Pancreas (tissue), 10 donors: ENCODE data around the gene CHD2. TPM values are rescaled to one million over a fixed set of nuclear protein-coding genes. Genes with fewer than 3 reads are reported as not detected.

ENCODE experiments used
- ATAC-seq, 4 donors: fragments of 200-7000 bp; cut with Tn5 transposase; one replicate each; pipeline versions ENCODE4 v1.8.0 to v1.9.1; 2020; ENCODE audit warnings: mild to moderate bottlenecking in 4 of 4, moderate library complexity in 4 of 4
- DNase-seq, 6 donors: peaks; one replicate each; pipeline ENCODE4 v3.0.0-alpha.2; 2020
- FAIRE-seq: peaks from 2 replicates; lab custom pipeline; 2012; peaks lifted over from hg19 to GRCh38; lab: Jason Lieb, UNC
- H3K27ac ChIP-seq, 4 donors: fragments of 200-600 bp; sonication (generic); 1 replicate in 3 of 4; 2 replicates in 1 of 4; pipeline versions ENCODE4 v1.5.0 to v1.8.0; 2020
- H3K27me3 ChIP-seq, 4 donors: fragments of 200-600 bp; one replicate each; pipeline ENCODE4 v1.8.0; 2021
- H3K36me3 ChIP-seq, 3 donors: fragments of 200-600 bp; sonication (generic) in 1 of 3; one replicate each; pipeline versions ENCODE4 v1.5.0 to v1.8.0; 2020 to 2021
- H3K4me1 ChIP-seq, 3 donors: fragments of 200-600 bp; one replicate each; pipeline ENCODE4 v1.8.0; 2021
- H3K4me3 ChIP-seq, 4 donors: fragments of 200-600 bp; sonication (generic) in 2 of 4; one replicate each; pipeline versions ENCODE4 v1.5.0 to v1.8.0; 2020 to 2021
- H3K9me3 ChIP-seq, 4 donors: fragments of 200-600 bp; one replicate each; pipeline ENCODE4 v1.8.0; 2021
- CTCF ChIP-seq, 4 donors: fragments of 200-600 bp; sonication (generic) in 3 of 4; IDR thresholded peaks; one replicate each; pipeline versions ENCODE4 v1.5.0 to v1.8.0; 2021; ENCODE audit warnings: antibody characterized with exemption in 4 of 4
- WGBS, 2 donors: extraction: QIAGEN DNeasy Blood & Tissue Kit; methylation state at CpG; one replicate each; pipeline ENCODE4 v1.1.7; 2013; 5-methylcytosine and 5-hydroxymethylcytosine counted together
- intact Hi-C, 3 donors: fragments of 100-400 bp; cut with DNase I; formaldehyde crosslinking; loops; one replicate each; pipeline versions ENCODE4 v1.11.1 to v1.14.2; 2022
- polyA plus RNA-seq, 2 donors: library from polyadenylated mRNA; stranded (reverse); fragments of 200-250 nt; gene quantifications; one replicate each; pipeline ENCODE4 v1.2.3, GENCODE V29; 2013
- total RNA-seq, 6 donors: library from RNA; stranded (reverse); fragmentation: NEBNext Ultra II Directional in 4 of 6; extraction: Animal tissue kit (Norgen Biotek cat#: 25700) in 4 of 6; gene quantifications; one replicate each; pipeline versions ENCODE4 v1.2.1 to v1.2.4, GENCODE V29; 2021 to 2023
- donor health status: healthy with polysubstance abuse.
- donor health status: DM: no; HTN: no; CAD: no; lungs with moderate emphysema.
- donor health status: DM: no; HTN: no; CAD: no.
- donor health status: control.
- donor health status: control.
- donor health status: Bipolar disorder and iron deficiency.
- donor health status: DM: yes; HTN: yes; CAD: no.
- donor health status: DM: no; HTN: no; CAD: no.
- donor health status: DM: no; HTN: no; CAD: no.
- donor health status: DM: yes; HTN: yes; CAD: no.

Gene CHD2
- total and polyA plus RNA-seq, 8 donors: 27.7 to 86.3 (median 44.0) TPM

- Histone ChIP-seq H3K4me1 (peaks cover 25 to 45% (median 39%) of the 10 kb centered on the region in 3 donors), H3K27me3 (no peaks in the 10 kb centered on the region), H3K9me3 (no peaks in the 10 kb centered on the region), H3K36me3 (peaks cover 4 to 23% (median 9%) of the 10 kb centered on the region in 3 donors), H3K27ac (peak overlapping the region in 2 of 4 donors; percentile 100), H3K4me3 (peak overlapping the region in 2 of 4 donors; percentile 5 to 83)
- intact Hi-C loops: no loop called here
- FAIRE-seq: no peak
- TF ChIP-seq CTCF (IDR thresholded peaks at IDR 0.05): no peak
- 8 to 15% methylated on average over 3 of the region's 3 CpGs for WGBS, 2 donors
- no peak for DNase-seq
- ATAC-seq: no peak
Measured at GRCh38 chr15:92887869-92888268, 12.3 kb upstream of the CHD2 start.

- H3K9me3 ChIP-seq: no peaks in the 10 kb centered on the region
- H3K27me3 ChIP-seq: no peaks in the 10 kb centered on the region
- 80 to 86% methylated on average over 5 of the region's 5 CpGs for WGBS, 2 donors
- peaks cover 25 to 45% (median 39%) of the 10 kb centered on the region in 3 donors for H3K4me1 ChIP-seq
- intact Hi-C loops: no loop called here
- no peak overlapping the region for H3K4me3 ChIP-seq
- no peak for TF ChIP-seq CTCF (IDR thresholded peaks at IDR 0.05)
- peaks cover 4 to 36% (median 25%) of the 10 kb centered on the region in 3 donors for H3K36me3 ChIP-seq
- peak overlapping the region in 1 of 4 donors; percentile 100 for H3K27ac ChIP-seq
- ATAC-seq (no peak), DNase-seq (no peak), FAIRE-seq (no peak)
Measured at GRCh38 chr15:92889390-92890107, 10.6 kb upstream of the CHD2 start.

- Histone ChIP-seq H3K36me3 (peaks cover 4 to 36% (median 20%) of the 10 kb centered on the region in 3 donors), H3K4me3 (no peak overlapping the region), H3K27ac (peak overlapping the region in 1 of 4 donors; percentile 24), H3K4me1 (peaks cover 18 to 48% (median 45%) of the 10 kb centered on the region in 3 donors), H3K9me3 (no peaks in the 10 kb centered on the region), H3K27me3 (no peaks in the 10 kb centered on the region)
- intact Hi-C loops: no loop called here
- DNase-seq (no peak), ATAC-seq (no peak), FAIRE-seq (no peak)
- TF ChIP-seq CTCF (IDR thresholded peaks at IDR 0.05): no peak
- 41 to 45% methylated on average over 3 of the region's 3 CpGs for WGBS, 2 donors
Measured at GRCh38 chr15:92891533-92892200, 8.5 kb upstream of the CHD2 start.

GRCh38 chr15:92892201-92892555 is 7.9 kb upstream of the CHD2 start:
- intact Hi-C loops: no loop called here
- Histone ChIP-seq H3K4me3 (no peak overlapping the region), H3K4me1 (peaks cover 18 to 48% (median 46%) of the 10 kb centered on the region in 3 donors), H3K27me3 (no peaks in the 10 kb centered on the region), H3K36me3 (peaks cover 4 to 36% (median 20%) of the 10 kb centered on the region in 3 donors), H3K9me3 (no peaks in the 10 kb centered on the region), H3K27ac (no peak overlapping the region)
- no peak for TF ChIP-seq CTCF (IDR thresholded peaks at IDR 0.05)
- ATAC-seq (no peak), DNase-seq (no peak), FAIRE-seq (no peak)
- WGBS, 2 donors: 95% methylated on average over 3 of the region's 3 CpGs
